Vagina (tissue), 2 donors: ENCODE measurements around the gene SUGCT. TPM values are rescaled to one million over a fixed set of nuclear protein-coding genes. Genes with fewer than 3 reads are reported as not detected.

Experiments used
- DNase-seq, 2 donors: peaks; one replicate each; pipeline ENCODE4 v3.0.0-alpha.2; 2017; ENCODE audit errors: extremely low spot score in 2 of 2
- H3K27ac ChIP-seq: fragments of 200-600 bp; sonication (generic); one replicate; pipeline ENCODE4 v1.5.1; 2019
- H3K27me3 ChIP-seq: fragments of 200-600 bp; sonication (generic); one replicate; pipeline ENCODE4 v1.5.1; 2019
- H3K36me3 ChIP-seq, 2 donors: fragments of 200-600 bp; sonication (generic); one replicate each; pipeline ENCODE4 v1.5.1; 2017 to 2019
- H3K4me1 ChIP-seq: fragments of 200-600 bp; sonication (generic); one replicate; pipeline ENCODE4 v1.5.1; 2019
- H3K4me3 ChIP-seq, 2 donors: fragments of 200-600 bp; sonication (generic); 1 replicate in 1 of 2; 2 replicates in 1 of 2; pipeline ENCODE4 v1.5.1; 2016 to 2019
- H3K9me3 ChIP-seq: fragments of 200-600 bp; sonication (generic); one replicate; pipeline ENCODE4 v1.5.1; 2019
- CTCF ChIP-seq, 3 experiments: fragments of 450-650 bp in 2 of 3; fragments of 200-600 bp in 1 of 3; sonication (generic) in 1 of 3; IDR thresholded peaks; one replicate each; pipeline ENCODE4 v1.5.1; 2017 to 2019; ENCODE audit warnings: antibody characterized with exemption in 3 of 3, mild to moderate bottlenecking in 2 of 3, moderate library complexity in 2 of 3
- POLR2A ChIP-seq, 2 donors: fragments of 450-650 bp; IDR thresholded peaks; one replicate each; pipeline ENCODE4 v1.6.1; 2017; ENCODE audit warnings: antibody characterized with exemption in 2 of 2, mild to moderate bottlenecking in 2 of 2, moderate library complexity in 2 of 2
- POLR2AphosphoS5 ChIP-seq, 2 donors: sonication (generic); formaldehyde crosslinking; IDR thresholded peaks; one replicate each; pipeline ENCODE4 v1.9.0; 2017; ENCODE audit warnings: antibody characterized with exemption in 2 of 2, mild to moderate bottlenecking in 2 of 2, low read depth in 1 of 2; ENCODE audit not compliant: insufficient read depth in 1 of 2
- intact Hi-C: fragments of 100-400 bp; cut with DNase I; formaldehyde crosslinking; loops from one replicate; pipeline ENCODE4 v1.15.1; 2023
- total RNA-seq: library from RNA; depleted of rRNA; stranded (reverse); fragments of >200 nt; gene quantifications from one replicate; pipeline ENCODE4 v1.2.3, GENCODE V29; 2016

The SUGCT gene
- total RNA-seq, 1 donor from 2014 or later: 2.2 TPM

GRCh38 chr7:40584667-40585433 lies 450.0 kb downstream of the SUGCT start:
- no peak overlapping the region for H3K4me3 ChIP-seq

GRCh38 chr7:40586197-40586596 lies 451.4 kb downstream of the SUGCT start:
- Histone ChIP-seq H3K36me3 (no peaks in the 10 kb centered on the region), H3K9me3 (no peaks in the 10 kb centered on the region), H3K4me1 (no peaks in the 10 kb centered on the region), H3K4me3 (no peak overlapping the region), H3K27ac (no peak overlapping the region), H3K27me3 (no peaks in the 10 kb centered on the region)
- intact Hi-C loops: no loop called here
- TF ChIP-seq POLR2A (IDR thresholded peaks at IDR 0.05): no peak
- no peak for TF ChIP-seq CTCF (IDR thresholded peaks at IDR 0.05)
- TF ChIP-seq POLR2AphosphoS5 (IDR thresholded peaks at IDR 0.05; ENCODE audit: insufficient read depth in 1 of 2, low read depth in 1 of 2): no peak
- DNase-seq: no peak

More at GRCh38 chr7:40584667-40585433, 450.0 kb downstream of the SUGCT start:
- DNase-seq: no peak
- no peak for TF ChIP-seq POLR2A (IDR thresholded peaks at IDR 0.05)
- H3K9me3 ChIP-seq: no peaks in the 10 kb centered on the region
- H3K27ac ChIP-seq: no peak overlapping the region
- intact Hi-C loops: no loop called here
- H3K36me3 ChIP-seq: no peaks in the 10 kb centered on the region
- no peaks in the 10 kb centered on the region for H3K27me3 ChIP-seq
- no peaks in the 10 kb centered on the region for H3K4me1 ChIP-seq

GRCh38 chr7:40587419-40587818 lies 452.6 kb downstream of the SUGCT start:
- no peaks in the 10 kb centered on the region for H3K4me1 ChIP-seq
- H3K27ac ChIP-seq: no peak overlapping the region
- intact Hi-C loops: no loop called here
- DNase-seq: no peak
- TF ChIP-seq CTCF (IDR thresholded peaks at IDR 0.05) (no peak), POLR2AphosphoS5 (IDR thresholded peaks at IDR 0.05; ENCODE audit: insufficient read depth in 1 of 2, low read depth in 1 of 2) (no peak), POLR2A (IDR thresholded peaks at IDR 0.05) (no peak)
- H3K27me3 ChIP-seq: no peaks in the 10 kb centered on the region
- H3K4me3 ChIP-seq: no peak overlapping the region
- no peaks in the 10 kb centered on the region for H3K9me3 ChIP-seq
- H3K36me3 ChIP-seq: no peaks in the 10 kb centered on the region

GRCh38 chr7:40595129-40595528 lies 460.3 kb downstream of the SUGCT start:
- H3K27me3 ChIP-seq: no peaks in the 10 kb centered on the region
- no peak for TF ChIP-seq POLR2AphosphoS5 (IDR thresholded peaks at IDR 0.05; ENCODE audit: insufficient read depth in 1 of 2, low read depth in 1 of 2)
- no peak for TF ChIP-seq POLR2A (IDR thresholded peaks at IDR 0.05)
- TF ChIP-seq CTCF (IDR thresholded peaks at IDR 0.05): no peak
- H3K4me3 ChIP-seq: no peak overlapping the region
- DNase-seq: no peak
- no peaks in the 10 kb centered on the region for H3K4me1 ChIP-seq
- intact Hi-C loops: no loop called here
- no peaks in the 10 kb centered on the region for H3K36me3 ChIP-seq
- H3K27ac ChIP-seq: no peak overlapping the region
- no peaks in the 10 kb centered on the region for H3K9me3 ChIP-seq

GRCh38 chr7:40595832-40596231 lies 461.0 kb downstream of the SUGCT start:
- no peaks in the 10 kb centered on the region for H3K4me1 ChIP-seq
- no peak overlapping the region for H3K27ac ChIP-seq
- H3K4me3 ChIP-seq: no peak overlapping the region
- H3K36me3 ChIP-seq: no peaks in the 10 kb centered on the region
- no peaks in the 10 kb centered on the region for H3K9me3 ChIP-seq
- no peaks in the 10 kb centered on the region for H3K27me3 ChIP-seq
- intact Hi-C loops: no loop called here
- DNase-seq: no peak
- TF ChIP-seq CTCF (IDR thresholded peaks at IDR 0.05) (no peak), POLR2A (IDR thresholded peaks at IDR 0.05) (no peak), POLR2AphosphoS5 (IDR thresholded peaks at IDR 0.05; ENCODE audit: insufficient read depth in 1 of 2, low read depth in 1 of 2) (peak in 1 of 2 donors; percentile 54)
